ENCODE measurements around the gene CLRN3. TPM values are rescaled to one million over a fixed set of nuclear protein-coding genes. Genes with fewer than 3 reads are reported as not detected.

Gene CLRN3
- polyA plus RNA-seq, 1 donor from 2014 or later: not detected

DNA sequence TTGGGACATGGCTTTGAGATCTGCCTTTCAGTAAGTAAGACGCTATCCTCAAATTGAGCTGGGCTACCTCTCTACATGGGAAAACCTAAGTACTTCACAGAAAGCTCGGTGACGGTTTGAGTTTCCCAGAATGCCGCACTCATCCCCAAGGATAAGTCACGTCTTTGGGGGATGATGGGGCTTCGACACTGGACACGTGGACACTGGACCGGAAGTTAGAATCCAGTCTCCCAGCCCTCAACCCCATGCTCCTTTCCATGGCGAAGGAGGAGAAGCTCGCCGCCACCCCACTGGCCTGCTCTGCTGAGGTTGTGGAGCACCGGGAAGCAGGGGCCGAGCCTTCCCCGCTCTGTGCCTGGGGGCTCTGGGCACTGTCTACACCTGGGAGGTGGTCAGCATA, 41.6 kb upstream of the CLRN3 start:
- no peaks in the 10 kb centered on the region for H3F3A ChIP-seq (ENCODE audit: insufficient read depth, low read length, poor library complexity, severe bottlenecking)
- H3K79me2 ChIP-seq (replicated peaks; ENCODE audit: insufficient read depth, low read length): no peaks in the 10 kb centered on the region
- H3K27ac ChIP-seq (ENCODE audit: low read length): no peak overlapping the region
- no peaks in the 10 kb centered on the region for H4K20me1 ChIP-seq (ENCODE audit: insufficient read depth)
- H3K36me3 ChIP-seq (ENCODE audit: insufficient read depth, low read length): no peaks in the 10 kb centered on the region
- no peaks in the 10 kb centered on the region for H3K9me3 ChIP-seq (ENCODE audit: low read length)
- H3K4me3 ChIP-seq (ENCODE audit: low read length): no peak overlapping the region
- no peak overlapping the region for H3K9ac ChIP-seq (ENCODE audit: low read length)
- H2AFZ ChIP-seq (ENCODE audit: low read depth, low read length): no peak overlapping the region
- no peaks in the 10 kb centered on the region for H3K9me2 ChIP-seq (ENCODE audit: insufficient read depth, low read length)
- TF ChIP-seq POLR2AphosphoS5 (IDR thresholded peaks at IDR 0.05) (no peak), SMC3 (conservative IDR thresholded peaks at IDR 0.05; ENCODE audit: poor library complexity) (no peak), EZH2 (IDR thresholded peaks at IDR 0.05; ENCODE audit: borderline replicate concordance, insufficient read depth, low read length, poor library complexity, severe bottlenecking) (no peak)
- TF ChIP-seq, protein P1, sequence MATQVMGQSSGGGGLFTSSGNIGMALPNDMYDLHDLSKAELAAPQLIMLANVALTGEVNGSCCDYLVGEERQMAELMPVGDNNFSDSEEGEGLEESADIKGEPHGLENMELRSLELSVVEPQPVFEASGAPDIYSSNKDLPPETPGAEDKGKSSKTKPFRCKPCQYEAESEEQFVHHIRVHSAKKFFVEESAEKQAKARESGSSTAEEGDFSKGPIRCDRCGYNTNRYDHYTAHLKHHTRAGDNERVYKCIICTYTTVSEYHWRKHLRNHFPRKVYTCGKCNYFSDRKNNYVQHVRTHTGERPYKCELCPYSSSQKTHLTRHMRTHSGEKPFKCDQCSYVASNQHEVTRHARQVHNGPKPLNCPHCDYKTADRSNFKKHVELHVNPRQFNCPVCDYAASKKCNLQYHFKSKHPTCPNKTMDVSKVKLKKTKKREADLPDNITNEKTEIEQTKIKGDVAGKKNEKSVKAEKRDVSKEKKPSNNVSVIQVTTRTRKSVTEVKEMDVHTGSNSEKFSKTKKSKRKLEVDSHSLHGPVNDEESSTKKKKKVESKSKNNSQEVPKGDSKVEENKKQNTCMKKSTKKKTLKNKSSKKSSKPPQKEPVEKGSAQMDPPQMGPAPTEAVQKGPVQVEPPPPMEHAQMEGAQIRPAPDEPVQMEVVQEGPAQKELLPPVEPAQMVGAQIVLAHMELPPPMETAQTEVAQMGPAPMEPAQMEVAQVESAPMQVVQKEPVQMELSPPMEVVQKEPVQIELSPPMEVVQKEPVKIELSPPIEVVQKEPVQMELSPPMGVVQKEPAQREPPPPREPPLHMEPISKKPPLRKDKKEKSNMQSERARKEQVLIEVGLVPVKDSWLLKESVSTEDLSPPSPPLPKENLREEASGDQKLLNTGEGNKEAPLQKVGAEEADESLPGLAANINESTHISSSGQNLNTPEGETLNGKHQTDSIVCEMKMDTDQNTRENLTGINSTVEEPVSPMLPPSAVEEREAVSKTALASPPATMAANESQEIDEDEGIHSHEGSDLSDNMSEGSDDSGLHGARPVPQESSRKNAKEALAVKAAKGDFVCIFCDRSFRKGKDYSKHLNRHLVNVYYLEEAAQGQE (IDR thresholded peaks at IDR 0.05; ENCODE audit: borderline replicate concordance): no peak
- TF ChIP-seq, protein P2, sequence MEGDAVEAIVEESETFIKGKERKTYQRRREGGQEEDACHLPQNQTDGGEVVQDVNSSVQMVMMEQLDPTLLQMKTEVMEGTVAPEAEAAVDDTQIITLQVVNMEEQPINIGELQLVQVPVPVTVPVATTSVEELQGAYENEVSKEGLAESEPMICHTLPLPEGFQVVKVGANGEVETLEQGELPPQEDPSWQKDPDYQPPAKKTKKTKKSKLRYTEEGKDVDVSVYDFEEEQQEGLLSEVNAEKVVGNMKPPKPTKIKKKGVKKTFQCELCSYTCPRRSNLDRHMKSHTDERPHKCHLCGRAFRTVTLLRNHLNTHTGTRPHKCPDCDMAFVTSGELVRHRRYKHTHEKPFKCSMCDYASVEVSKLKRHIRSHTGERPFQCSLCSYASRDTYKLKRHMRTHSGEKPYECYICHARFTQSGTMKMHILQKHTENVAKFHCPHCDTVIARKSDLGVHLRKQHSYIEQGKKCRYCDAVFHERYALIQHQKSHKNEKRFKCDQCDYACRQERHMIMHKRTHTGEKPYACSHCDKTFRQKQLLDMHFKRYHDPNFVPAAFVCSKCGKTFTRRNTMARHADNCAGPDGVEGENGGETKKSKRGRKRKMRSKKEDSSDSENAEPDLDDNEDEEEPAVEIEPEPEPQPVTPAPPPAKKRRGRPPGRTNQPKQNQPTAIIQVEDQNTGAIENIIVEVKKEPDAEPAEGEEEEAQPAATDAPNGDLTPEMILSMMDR (IDR thresholded peaks at IDR 0.05; ENCODE audit: poor library complexity, severe bottlenecking): no peak
- no peak overlapping the region for H3K4me2 ChIP-seq (ENCODE audit: low read length)
- H3K27me3 ChIP-seq (ENCODE audit: insufficient read depth, low read depth, low read length): no peaks in the 10 kb centered on the region

GRCh38 chr10:127933271-127933670, 40.5 kb upstream of the CLRN3 start:
- Histone ChIP-seq H3K36me3 (ENCODE audit: insufficient read depth, low read length) (no peaks in the 10 kb centered on the region), H3F3A (ENCODE audit: insufficient read depth, low read length, poor library complexity, severe bottlenecking) (no peaks in the 10 kb centered on the region), H3K79me2 (replicated peaks; ENCODE audit: insufficient read depth, low read length) (no peaks in the 10 kb centered on the region), H3K4me2 (ENCODE audit: low read length) (no peak overlapping the region), H3K9ac (ENCODE audit: low read length) (no peak overlapping the region), H2AFZ (ENCODE audit: low read depth, low read length) (no peak overlapping the region), H3K9me3 (ENCODE audit: low read length) (no peaks in the 10 kb centered on the region), H3K9me2 (ENCODE audit: insufficient read depth, low read length) (no peaks in the 10 kb centered on the region), H4K20me1 (ENCODE audit: insufficient read depth) (no peaks in the 10 kb centered on the region), H3K4me3 (ENCODE audit: low read length) (no peak overlapping the region), H3K27ac (ENCODE audit: low read length) (no peak overlapping the region), H3K27me3 (ENCODE audit: insufficient read depth, low read depth, low read length) (no peaks in the 10 kb centered on the region)
- TF ChIP-seq POLR2AphosphoS5 (IDR thresholded peaks at IDR 0.05) (no peak), TAF1 (IDR thresholded peaks at IDR 0.05; ENCODE audit: low read depth) (no peak), MXI1 (conservative IDR thresholded peaks at IDR 0.05; ENCODE audit: poor library complexity, severe bottlenecking) (no peak), EP300 (conservative IDR thresholded peaks at IDR 0.05; ENCODE audit: poor library complexity, severe bottlenecking) (no peak), RAD21 (conservative IDR thresholded peaks at IDR 0.05) (no peak), EZH2 (IDR thresholded peaks at IDR 0.05; ENCODE audit: borderline replicate concordance, insufficient read depth, low read length, poor library complexity, severe bottlenecking) (no peak), SMC3 (conservative IDR thresholded peaks at IDR 0.05; ENCODE audit: poor library complexity) (no peak)
- TF ChIP-seq, protein P1 (IDR thresholded peaks at IDR 0.05; ENCODE audit: borderline replicate concordance): no peak
- TF ChIP-seq, protein P2 (IDR thresholded peaks at IDR 0.05; ENCODE audit: poor library complexity, severe bottlenecking): no peak
